ENCODE results near the gene MVP. TPM values are rescaled to one million over a fixed set of nuclear protein-coding genes. Genes with fewer than 3 reads are reported as not detected.
A peak's percentile ranks its signal among the peaks of the same experiment; 100 is the strongest.
"Not testable (repeated sequence)": the region's sequence is repeated elsewhere in the genome, so short reads cannot be mapped to it uniquely, and the experiment has no call there.

Gene MVP
- total RNA-seq, 1 donor from 2014 or later, result 87.1 TPM

DNA sequence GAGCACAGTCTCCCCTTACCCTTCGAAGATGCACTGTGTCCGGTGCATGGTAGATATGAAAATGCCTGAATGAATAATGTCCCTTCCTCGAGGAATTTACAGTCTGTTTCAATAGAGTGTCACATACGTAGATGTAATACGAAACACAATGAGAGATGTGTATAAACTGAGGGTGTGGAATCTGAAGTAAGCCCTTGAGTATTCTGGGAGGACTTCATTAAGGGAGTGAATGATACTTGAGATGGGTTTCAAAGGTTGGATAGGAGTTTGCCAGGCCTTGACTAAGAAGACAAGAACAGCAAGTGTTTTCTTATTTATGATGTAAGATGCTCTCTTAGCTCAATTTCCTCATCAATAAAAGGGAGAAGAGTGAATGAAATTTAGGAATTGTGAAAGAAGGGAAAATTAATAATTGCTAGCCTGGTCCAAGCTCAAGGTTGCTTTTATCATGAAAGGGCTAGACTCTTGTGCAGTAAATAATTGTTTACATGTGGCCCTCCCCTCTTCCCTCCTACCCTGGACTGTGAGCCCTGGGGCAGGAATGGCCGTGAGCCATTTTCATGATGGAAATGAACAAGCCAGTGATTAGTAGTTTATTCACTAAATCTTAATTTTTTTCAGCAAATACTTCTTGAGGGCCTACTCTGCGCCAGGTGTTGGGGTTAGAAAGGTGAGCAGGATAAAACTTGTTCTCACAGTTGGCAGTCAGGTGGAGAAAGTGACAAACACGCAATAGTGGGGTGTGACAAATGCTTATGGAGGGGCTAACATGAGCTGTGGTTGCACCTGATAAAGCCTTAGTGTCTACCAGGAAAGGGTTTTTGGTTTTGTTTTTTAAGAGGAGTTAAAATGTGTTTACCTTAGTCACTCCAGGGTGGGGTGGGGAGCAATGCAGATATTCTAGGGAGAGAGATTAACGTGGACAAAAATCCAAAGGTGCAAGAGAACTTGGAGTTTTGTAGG lies 28.1 kb upstream of the MVP start:
- TF ChIP-seq, protein P1, sequence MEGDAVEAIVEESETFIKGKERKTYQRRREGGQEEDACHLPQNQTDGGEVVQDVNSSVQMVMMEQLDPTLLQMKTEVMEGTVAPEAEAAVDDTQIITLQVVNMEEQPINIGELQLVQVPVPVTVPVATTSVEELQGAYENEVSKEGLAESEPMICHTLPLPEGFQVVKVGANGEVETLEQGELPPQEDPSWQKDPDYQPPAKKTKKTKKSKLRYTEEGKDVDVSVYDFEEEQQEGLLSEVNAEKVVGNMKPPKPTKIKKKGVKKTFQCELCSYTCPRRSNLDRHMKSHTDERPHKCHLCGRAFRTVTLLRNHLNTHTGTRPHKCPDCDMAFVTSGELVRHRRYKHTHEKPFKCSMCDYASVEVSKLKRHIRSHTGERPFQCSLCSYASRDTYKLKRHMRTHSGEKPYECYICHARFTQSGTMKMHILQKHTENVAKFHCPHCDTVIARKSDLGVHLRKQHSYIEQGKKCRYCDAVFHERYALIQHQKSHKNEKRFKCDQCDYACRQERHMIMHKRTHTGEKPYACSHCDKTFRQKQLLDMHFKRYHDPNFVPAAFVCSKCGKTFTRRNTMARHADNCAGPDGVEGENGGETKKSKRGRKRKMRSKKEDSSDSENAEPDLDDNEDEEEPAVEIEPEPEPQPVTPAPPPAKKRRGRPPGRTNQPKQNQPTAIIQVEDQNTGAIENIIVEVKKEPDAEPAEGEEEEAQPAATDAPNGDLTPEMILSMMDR (IDR thresholded peaks at IDR 0.05; ENCODE audit: insufficient read depth, low read length, severe bottlenecking), result no peak
- FAIRE-seq, result no peak
- Histone ChIP-seq H3K36me3 (ENCODE audit: control insufficient read depth, insufficient read depth, low read length) (peaks cover 2% of the 10 kb centered on the region), H3K27me3 (ENCODE audit: control insufficient read depth, insufficient read depth, low read length) (no peaks in the 10 kb centered on the region), H3K4me3 (ENCODE audit: low read depth, low read length) (no peak overlapping the region)
- DNase-seq (ENCODE audit: low read depth), result no peak

GRCh38 chr16:29793153-29793552 lies 27.1 kb upstream of the MVP start:
- H3K36me3 ChIP-seq (ENCODE audit: control insufficient read depth, insufficient read depth, low read length); DNase-seq (ENCODE audit: low read depth); FAIRE-seq; H3K27me3 ChIP-seq (ENCODE audit: control insufficient read depth, insufficient read depth, low read length); H3K4me3 ChIP-seq (ENCODE audit: low read depth, low read length): not testable (repeated sequence)

- Histone ChIP-seq H3K27me3 (ENCODE audit: control insufficient read depth, insufficient read depth, low read length) (no peaks in the 10 kb centered on the region), H3K36me3 (ENCODE audit: control insufficient read depth, insufficient read depth, low read length) (peaks cover 15% of the 10 kb centered on the region), H3K4me3 (ENCODE audit: low read depth, low read length) (no peak overlapping the region)
- TF ChIP-seq, protein P1 (IDR thresholded peaks at IDR 0.05; ENCODE audit: insufficient read depth, low read length, severe bottlenecking), result no peak
- FAIRE-seq (no peak), DNase-seq (ENCODE audit: low read depth) (no peak)
Observed at GRCh38 chr16:29794231-29794710, 26.0 kb upstream of the MVP start.

DNA sequence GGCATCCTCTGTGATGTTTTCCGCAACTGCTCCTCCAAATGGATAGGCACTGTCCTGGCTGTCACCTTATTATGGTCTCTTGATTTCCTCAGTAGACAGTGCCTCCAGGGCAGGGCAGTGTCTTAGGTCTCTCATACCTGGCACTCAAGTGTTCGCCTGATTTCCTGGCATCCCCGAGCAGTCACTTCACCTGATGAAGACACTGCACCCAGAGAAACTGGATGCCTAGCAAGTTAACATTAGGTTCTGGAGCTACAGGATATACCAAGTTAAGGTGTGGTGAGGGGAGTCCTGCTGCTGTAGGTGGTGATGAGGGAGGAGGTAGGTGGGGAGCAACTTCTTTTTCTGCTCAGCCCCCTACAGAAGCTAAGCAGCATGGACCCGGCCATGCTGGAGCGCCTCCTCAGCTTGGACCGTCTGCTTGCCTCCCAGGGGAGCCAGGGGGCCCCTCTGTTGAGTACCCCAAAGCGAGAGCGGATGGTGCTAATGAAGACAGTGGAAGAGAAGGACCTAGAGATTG lies 17.8 kb upstream of the MVP start:
- DNase-seq (ENCODE audit: low read depth) (no peak), FAIRE-seq (no peak)
- Histone ChIP-seq H3K4me3 (ENCODE audit: low read depth, low read length) (no peak overlapping the region), H3K36me3 (ENCODE audit: control insufficient read depth, insufficient read depth, low read length) (peaks cover 16% of the 10 kb centered on the region), H3K27me3 (ENCODE audit: control insufficient read depth, insufficient read depth, low read length) (no peaks in the 10 kb centered on the region)
- TF ChIP-seq, protein P1 (IDR thresholded peaks at IDR 0.05; ENCODE audit: insufficient read depth, low read length, severe bottlenecking), result no peak

- no peak overlapping the region for H3K4me3 ChIP-seq (ENCODE audit: low read depth, low read length)
- no peak for FAIRE-seq
- no peaks in the 10 kb centered on the region for H3K27me3 ChIP-seq (ENCODE audit: control insufficient read depth, insufficient read depth, low read length)
- H3K36me3 ChIP-seq (ENCODE audit: control insufficient read depth, insufficient read depth, low read length), result peaks cover 12% of the 10 kb centered on the region
- no peak for DNase-seq (ENCODE audit: low read depth)
- TF ChIP-seq, protein P1 (IDR thresholded peaks at IDR 0.05; ENCODE audit: insufficient read depth, low read length, severe bottlenecking), result no peak
Observed at GRCh38 chr16:29804020-29804419, 16.2 kb upstream of the MVP start.

GRCh38 chr16:29804455-29805231 lies 15.6 kb upstream of the MVP start:
- Histone ChIP-seq H3K27me3 (ENCODE audit: control insufficient read depth, insufficient read depth, low read length) (no peaks in the 10 kb centered on the region), H3K36me3 (ENCODE audit: control insufficient read depth, insufficient read depth, low read length) (peaks cover 11% of the 10 kb centered on the region), H3K4me3 (ENCODE audit: low read depth, low read length) (peak overlapping the region; percentile 64)
- TF ChIP-seq, protein P1 (IDR thresholded peaks at IDR 0.05; ENCODE audit: insufficient read depth, low read length, severe bottlenecking), result no peak
- FAIRE-seq (no peak), DNase-seq (ENCODE audit: low read depth) (no peak)
